T-cell (primary cell): Measurements from ENCODE around the gene TNNI3K. TPM values are rescaled to one million over a fixed set of nuclear protein-coding genes. Genes with fewer than 3 reads are reported as not detected.
A peak's percentile ranks its signal among the peaks of the same experiment; 100 is the strongest.

Source experiments
- ATAC-seq, 4 experiments: fragments of 200-7000 bp in 3 of 4; fragments of 150-1000 bp in 1 of 4; cut with Tn5 transposase; replicated peaks in 1 of 4; 1 replicate in 3 of 4; 2 replicates in 1 of 4; pipeline ENCODE4 v1.10.0; 2021; ENCODE audit warnings: moderate library complexity in 3 of 4, mild to moderate bottlenecking in 2 of 4, moderate number of reproducible peaks in 1 of 4
- CTCF ChIA-PET, 2 donors: fragments of 300-600 bp; sonication (Branson Sonifier 250); formaldehyde crosslinking; loops; one replicate each; lab custom pipeline; 2022; ENCODE audit warnings: antibody characterized with exemption in 2 of 2; lab: Charles Lee
- POLR2A ChIA-PET, 2 donors: fragments of 300-600 bp; sonication (Branson Sonifier 250); formaldehyde crosslinking; loops; one replicate each; lab custom pipeline; 2022; ENCODE audit warnings: antibody characterized with exemption in 2 of 2; lab: Charles Lee
- DNase-seq, 35 experiments: peaks; one replicate each; pipeline versions ENCODE4 v3.0.0 to v3.0.0-alpha.2; 2013 to 2023
- H3K27ac ChIP-seq: one replicate; pipeline ENCODE4 v1.5.1; 2013; ENCODE audit warnings: low read length
- H3K27me3 ChIP-seq, 2 experiments: replicated peaks in 1 of 2; 1 replicate in 1 of 2; 2 replicates in 1 of 2; pipeline versions ENCODE4 v1.6.1 to v1.7.0; 2013; ENCODE audit warnings: low read length in 1 of 2, mixed read lengths in 1 of 2; ENCODE audit not compliant: control insufficient read depth in 2 of 2, insufficient read depth in 2 of 2; ENCODE audit errors: extremely low read depth in 1 of 2
- H3K36me3 ChIP-seq, 2 donors: 1 replicate in 1 of 2; 2 replicates in 1 of 2; pipeline versions ENCODE4 v1.6.1 to v1.7.0; 2013; ENCODE audit warnings: low read length in 1 of 2; ENCODE audit not compliant: control insufficient read depth in 2 of 2, insufficient read depth in 1 of 2; ENCODE audit errors: extremely low read depth in 1 of 2
- H3K4me1 ChIP-seq, 2 experiments: 1 replicate in 1 of 2; 2 replicates in 1 of 2; pipeline versions ENCODE4 v1.6.1 to v1.7.0; 2013; ENCODE audit warnings: low read length in 2 of 2, mixed read lengths in 1 of 2; ENCODE audit not compliant: insufficient read depth in 2 of 2, control insufficient read depth in 1 of 2; ENCODE audit errors: extremely low read depth in 1 of 2
- H3K4me3 ChIP-seq, 2 donors: 1 replicate in 1 of 2; 2 replicates in 1 of 2; pipeline versions ENCODE4 v1.5.1 to v1.7.0; 2013; ENCODE audit warnings: mild to moderate bottlenecking in 2 of 2, low read length in 1 of 2, moderate library complexity in 1 of 2; ENCODE audit not compliant: control insufficient read depth in 1 of 2; ENCODE audit errors: extremely low read depth in 1 of 2
- H3K9me3 ChIP-seq: 2 replicates; pipeline ENCODE4 v1.7.0; 2013
- H3K27ac Mint-ChIP-seq, 2 donors: one replicate each; pipeline ENCODE4 v1.8.0; 2020 to 2021; ENCODE audit warnings: mild to moderate bottlenecking in 2 of 2, mixed read lengths in 2 of 2
- H3K27me3 Mint-ChIP-seq, 2 donors: one replicate each; pipeline ENCODE4 v1.8.0; 2021 to 2022; ENCODE audit warnings: mixed read lengths in 2 of 2
- H3K36me3 Mint-ChIP-seq: one replicate; pipeline ENCODE4 v1.8.0; 2021; ENCODE audit warnings: mixed read lengths
- H3K4me1 Mint-ChIP-seq, 3 donors: one replicate each; pipeline ENCODE4 v1.8.0; 2020 to 2022; ENCODE audit warnings: mixed read lengths in 3 of 3, mild to moderate bottlenecking in 1 of 3
- H3K4me3 Mint-ChIP-seq, 3 donors: one replicate each; pipeline ENCODE4 v1.8.0; 2020 to 2022; ENCODE audit warnings: mild to moderate bottlenecking in 3 of 3, mixed read lengths in 3 of 3, moderate library complexity in 3 of 3
- H3K9me3 Mint-ChIP-seq, 3 donors: one replicate each; pipeline ENCODE4 v1.8.0; 2020 to 2022; ENCODE audit warnings: mixed read lengths in 3 of 3
- WGBS: methylation state at CpG from one replicate; pipeline ENCODE4 v1.1.5; 2013; ENCODE audit warnings: missing lambda C conversion rate; ENCODE audit not compliant: insufficient coverage; 5-methylcytosine and 5-hydroxymethylcytosine counted together
- total RNA-seq, 35 experiments: library from RNA in 6 of 35; stranded (reverse) in 6 of 35; fragments of 120-200 nt in 1 of 35; gene quantifications; one replicate each; pipeline versions ENCODE4 v1.2.1 to v1.2.4 and lab custom pipeline; 2013 to 2026

Gene TNNI3K
- total RNA-seq, 5 donors from 2014 or later (not counting 1 experiment from before 2014, with no cell fraction given): 0.89 to 1.2 TPM; not detected in 3

- no peaks in the 10 kb centered on the region for H3K36me3 ChIP-seq
- POLR2A ChIA-PET: no interaction called here
- DNase-seq (no peak), ATAC-seq (no peak)
- H3K4me3 ChIP-seq: no peak overlapping the region
- CTCF ChIA-PET: interaction anchor here in 1 of 2 donors (0.7 kb wide), 1 partner anchor 11 kb away, joined by 3 read pairs; no protein-coding TSS in a partner anchor
- no peaks in the 10 kb centered on the region for H3K36me3 Mint-ChIP-seq
- no CpG with 5 or more reads among the region's 3 CpGs for WGBS
- H3K27me3 ChIP-seq: no peaks in the 10 kb centered on the region
- no peak overlapping the region for H3K27ac ChIP-seq
- H3K4me1 ChIP-seq: no peaks in the 10 kb centered on the region
- no peaks in the 10 kb centered on the region for H3K9me3 Mint-ChIP-seq
- peaks cover 0 to 4% of the 10 kb centered on the region in 2 donors for H3K27me3 Mint-ChIP-seq
- no peak overlapping the region for H3K4me3 Mint-ChIP-seq
- H3K4me1 Mint-ChIP-seq: no peaks in the 10 kb centered on the region
- no peaks in the 10 kb centered on the region for H3K9me3 ChIP-seq
- H3K27ac Mint-ChIP-seq: no peak overlapping the region
Measured at GRCh38 chr1:74498901-74499300, 263.7 kb downstream of the TNNI3K start.

- Histone ChIP-seq H3K9me3 (no peaks in the 10 kb centered on the region), H3K27ac (no peak overlapping the region), H3K27me3 (no peaks in the 10 kb centered on the region), H3K4me1 (no peaks in the 10 kb centered on the region), H3K4me3 (no peak overlapping the region), H3K36me3 (no peaks in the 10 kb centered on the region)
- CTCF ChIA-PET: no interaction called here
- ATAC-seq: no peak
- POLR2A ChIA-PET: no interaction called here
- Mint-ChIP-seq H3K27me3 (peaks cover 0 to 4% of the 10 kb centered on the region in 2 donors), H3K9me3 (no peaks in the 10 kb centered on the region), H3K36me3 (no peaks in the 10 kb centered on the region), H3K27ac (no peak overlapping the region), H3K4me1 (peaks cover 0 to 2% (median 0%) of the 10 kb centered on the region in 3 donors), H3K4me3 (no peak overlapping the region)
- DNase-seq: no peak
- WGBS: no CpG with 5 or more reads among the region's 4 CpGs
Measured at GRCh38 chr1:74502432-74502831, 267.2 kb downstream of the TNNI3K start.

GRCh38 chr1:74502858-74503257, 267.7 kb downstream of the TNNI3K start:
- WGBS: no CpG with 5 or more reads among the region's 2 CpGs
- H3K4me1 ChIP-seq: no peaks in the 10 kb centered on the region
- ChIA-PET CTCF (interaction anchor here in 1 of 2 donors (0.7 to 1.1 kb wide), 2 partner anchors 11 to 14 kb away, joined by 3 read pairs; no protein-coding TSS in a partner anchor), POLR2A (no interaction called here)
- ATAC-seq: no peak
- no peaks in the 10 kb centered on the region for H3K27me3 ChIP-seq
- Mint-ChIP-seq H3K36me3 (no peaks in the 10 kb centered on the region), H3K27ac (no peak overlapping the region), H3K4me3 (no peak overlapping the region), H3K4me1 (peaks cover 0 to 2% (median 0%) of the 10 kb centered on the region in 3 donors), H3K27me3 (peaks cover 0 to 4% of the 10 kb centered on the region in 2 donors), H3K9me3 (no peaks in the 10 kb centered on the region)
- H3K27ac ChIP-seq: no peak overlapping the region
- H3K36me3 ChIP-seq: no peaks in the 10 kb centered on the region
- H3K4me3 ChIP-seq: no peak overlapping the region
- no peaks in the 10 kb centered on the region for H3K9me3 ChIP-seq
- DNase-seq: no peak

- ATAC-seq: peak in 2 of 4 experiments; percentile 23 to 53
- H3K27ac Mint-ChIP-seq: no peak overlapping the region
- H3K9me3 ChIP-seq: no peaks in the 10 kb centered on the region
- no peaks in the 10 kb centered on the region for H3K36me3 Mint-ChIP-seq
- H3K36me3 ChIP-seq: no peaks in the 10 kb centered on the region
- H3K4me3 Mint-ChIP-seq: no peak overlapping the region
- no peaks in the 10 kb centered on the region for H3K27me3 ChIP-seq
- no peaks in the 10 kb centered on the region for H3K9me3 Mint-ChIP-seq
- peaks cover 0 to 4% of the 10 kb centered on the region in 2 donors for H3K27me3 Mint-ChIP-seq
- 7% methylated on average over 2 of the region's 15 CpGs for WGBS
- POLR2A ChIA-PET: no interaction called here
- CTCF ChIA-PET: interaction anchor here (0.7 to 1.2 kb wide), 4 partner anchors 9 to 830 kb away, joined by 3 to 4 read pairs (median 3); no protein-coding TSS in a partner anchor
- H3K4me1 ChIP-seq: no peaks in the 10 kb centered on the region
- H3K4me1 Mint-ChIP-seq: peaks cover 0 to 2% (median 0%) of the 10 kb centered on the region in 3 donors
- H3K4me3 ChIP-seq: no peak overlapping the region
- DNase-seq: peak in 14 of 35 experiments; percentile 0 to 39 (median 4)
- no peak overlapping the region for H3K27ac ChIP-seq
Measured at GRCh38 chr1:74504125-74504932, 269.1 kb downstream of the TNNI3K start.

- ChIA-PET POLR2A (no interaction called here), CTCF (no interaction called here)
- Mint-ChIP-seq H3K4me3 (no peak overlapping the region), H3K27me3 (peaks cover 0 to 4% of the 10 kb centered on the region in 2 donors), H3K9me3 (no peaks in the 10 kb centered on the region), H3K4me1 (peaks cover 0 to 2% (median 0%) of the 10 kb centered on the region in 3 donors), H3K36me3 (no peaks in the 10 kb centered on the region), H3K27ac (no peak overlapping the region)
- WGBS: 75% methylated on average over 3 of the region's 11 CpGs
- ATAC-seq (no peak), DNase-seq (no peak)
- Histone ChIP-seq H3K36me3 (no peaks in the 10 kb centered on the region), H3K9me3 (no peaks in the 10 kb centered on the region), H3K4me1 (no peaks in the 10 kb centered on the region), H3K27me3 (no peaks in the 10 kb centered on the region), H3K4me3 (no peak overlapping the region), H3K27ac (no peak overlapping the region)
Measured at GRCh38 chr1:74504933-74505512, 269.8 kb downstream of the TNNI3K start.

- no peaks in the 10 kb centered on the region for H3K36me3 ChIP-seq
- H3K4me3 Mint-ChIP-seq: no peak overlapping the region
- ChIA-PET CTCF (no interaction called here), POLR2A (no interaction called here)
- no peak for ATAC-seq
- H3K9me3 Mint-ChIP-seq: no peaks in the 10 kb centered on the region
- no peak for DNase-seq
- H3K4me1 ChIP-seq: no peaks in the 10 kb centered on the region
- no peaks in the 10 kb centered on the region for H3K27me3 ChIP-seq
- WGBS: 67% methylated on average over 1 of the region's 8 CpGs
- H3K27me3 Mint-ChIP-seq: peaks cover 0 to 4% of the 10 kb centered on the region in 2 donors
- H3K27ac Mint-ChIP-seq: no peak overlapping the region
- no peak overlapping the region for H3K27ac ChIP-seq
- H3K4me3 ChIP-seq: no peak overlapping the region
- H3K4me1 Mint-ChIP-seq: peaks cover 0 to 2% (median 0%) of the 10 kb centered on the region in 3 donors
- H3K9me3 ChIP-seq: no peaks in the 10 kb centered on the region
- no peaks in the 10 kb centered on the region for H3K36me3 Mint-ChIP-seq
Measured at GRCh38 chr1:74505928-74506710, 270.9 kb downstream of the TNNI3K start.
